ENCODE data around the gene LRRN4. TPM values are rescaled to one million over a fixed set of nuclear protein-coding genes. Genes with fewer than 3 reads are reported as not detected.

Gene LRRN4
- total and polyA plus RNA-seq, 2 experiments from 2014 or later, result 135 to 227 TPM

GRCh38 chr20:5996765-5997164 is 57.1 kb downstream of the LRRN4 start:
- Histone ChIP-seq H3K4me3 (no peak overlapping the region), H3K4me1 (ENCODE audit: low read depth) (no peaks in the 10 kb centered on the region), H3K9me3 (ENCODE audit: low read depth) (no peaks in the 10 kb centered on the region), H3K27ac (no peak overlapping the region), H3K36me3 (no peaks in the 10 kb centered on the region), H3K27me3 (no peaks in the 10 kb centered on the region)
- TF ChIP-seq CTCF (IDR thresholded peaks at IDR 0.05; ENCODE audit: low read depth, low read length), result no peak
- no peak for DNase-seq (ENCODE audit: low read depth in 1 of 2, low spot score in 1 of 2)

GRCh38 chr20:5991623-5992441 is 62.0 kb downstream of the LRRN4 start:
- H3K36me3 ChIP-seq, result peaks cover 10% of the 10 kb centered on the region
- H3K27me3 ChIP-seq, result no peaks in the 10 kb centered on the region
- no peaks in the 10 kb centered on the region for H3K9me3 ChIP-seq (ENCODE audit: low read depth)
- H3K27ac ChIP-seq, result no peak overlapping the region
- H3K4me3 ChIP-seq, result no peak overlapping the region
- DNase-seq (ENCODE audit: low read depth in 1 of 2, low spot score in 1 of 2), result no peak
- no peak for TF ChIP-seq CTCF (IDR thresholded peaks at IDR 0.05; ENCODE audit: low read depth, low read length)
- H3K4me1 ChIP-seq (ENCODE audit: low read depth), result no peaks in the 10 kb centered on the region

GRCh38 chr20:5990946-5991345 is 62.9 kb downstream of the LRRN4 start:
- Histone ChIP-seq H3K4me1 (ENCODE audit: low read depth) (no peaks in the 10 kb centered on the region), H3K27ac (no peak overlapping the region), H3K27me3 (no peaks in the 10 kb centered on the region), H3K4me3 (no peak overlapping the region), H3K9me3 (ENCODE audit: low read depth) (no peaks in the 10 kb centered on the region), H3K36me3 (peaks cover 10% of the 10 kb centered on the region)
- no peak for DNase-seq (ENCODE audit: low read depth in 1 of 2, low spot score in 1 of 2)
- TF ChIP-seq CTCF (IDR thresholded peaks at IDR 0.05; ENCODE audit: low read depth, low read length), result no peak

Other genes starting within 250 kb of the LRRN4 start
- 0.74 and 1.8 TPM in 2 replicates for gene CHGB, start 142.6 kb downstream of the LRRN4 start, total RNA-seq
- 0.71 and 1.5 TPM in 2 replicates for gene CHGB, start 142.6 kb downstream of the LRRN4 start, polyA plus RNA-seq
- 12.0 and 13.1 TPM in 2 replicates for gene TRMT6, start 103.5 kb downstream of the LRRN4 start, total RNA-seq
- 12.9 TPM in 2 replicates for gene TRMT6, start 103.5 kb downstream of the LRRN4 start, polyA plus RNA-seq
- 7.2 and 9.4 TPM in 2 replicates for gene MCM8, start 103.4 kb downstream of the LRRN4 start, total RNA-seq
- 1.5 and 4.5 TPM in 2 replicates for gene MCM8, start 103.4 kb downstream of the LRRN4 start, polyA plus RNA-seq
- 76.8 and 93.7 TPM in 2 replicates for gene CRLS1, start 47.9 kb downstream of the LRRN4 start, total RNA-seq
- 236 and 243 TPM in 2 replicates for gene CRLS1, start 47.9 kb downstream of the LRRN4 start, polyA plus RNA-seq
- 9.3 and 15.2 TPM in 2 replicates for gene FERMT1, start 69.0 kb upstream of the LRRN4 start, total RNA-seq
- gene FERMT1, start 69.0 kb upstream of the LRRN4 start, polyA plus RNA-seq, result 9.6 and 10.5 TPM in 2 replicates